ENCODE measurements around the gene PRPF19.

- no peak for TF ChIP-seq CTCF (IDR thresholded peaks at IDR 0.05)
- TF ChIP-seq POLR2A (IDR thresholded peaks at IDR 0.05), result no peak
- TF ChIP-seq EP300 (IDR thresholded peaks at IDR 0.05), result no peak
- no peak for TF ChIP-seq POLR2AphosphoS5 (IDR thresholded peaks at IDR 0.05)
Observed at GRCh38 chr11:60880643-60881282, 25.6 kb downstream of the PRPF19 start.
